ENCODE results near the gene GAMT. TPM values are rescaled to one million over a fixed set of nuclear protein-coding genes. Genes with fewer than 3 reads are reported as not detected.
A peak's percentile ranks its signal among the peaks of the same experiment; 100 is the strongest.

The GAMT gene
- total RNA-seq, 3 donors from 2014 or later: 23.6 to 40.0 (median 30.3) TPM

- Histone ChIP-seq H3K4me3 (no peak overlapping the region), H3K4me1 (no peaks in the 10 kb centered on the region), H3K9me3 (no peaks in the 10 kb centered on the region), H3K27me3 (no peaks in the 10 kb centered on the region), H3K36me3 (peaks cover 18% of the 10 kb centered on the region), H3K27ac (no peak overlapping the region)
- TF ChIP-seq POLR2A (IDR thresholded peaks at IDR 0.05) (no peak), POLR2AphosphoS5 (IDR thresholded peaks at IDR 0.05) (no peak), CTCF (IDR thresholded peaks at IDR 0.05) (no peak)
- DNase-seq (ENCODE audit: low spot score in 2 of 2): no peak
- intact Hi-C loops (cut with DNase I; ENCODE audit: low total_unique reads): no loop called here
These were observed 32.0 kb downstream of the GAMT start for GRCh38 chr19:1369214-1369805.

GRCh38 chr19:1366899-1367870, 34.2 kb downstream of the GAMT start:
- Histone ChIP-seq H3K4me1 (peaks cover under 1 to 2% of the 10 kb centered on the region in 2 donors), H3K27ac (no peak overlapping the region), H3K9me3 (no peaks in the 10 kb centered on the region), H3K27me3 (no peaks in the 10 kb centered on the region), H3K4me3 (no peak overlapping the region), H3K36me3 (peaks cover 18% of the 10 kb centered on the region)
- intact Hi-C loops (cut with DNase I; ENCODE audit: low total_unique reads): no loop called here
- DNase-seq (ENCODE audit: low spot score in 2 of 2): no peak
- TF ChIP-seq CTCF (IDR thresholded peaks at IDR 0.05) (no peak), POLR2A (IDR thresholded peaks at IDR 0.05) (no peak), POLR2AphosphoS5 (IDR thresholded peaks at IDR 0.05) (no peak)

- intact Hi-C loops (cut with DNase I; ENCODE audit: low total_unique reads): no loop called here
- peaks cover 18% of the 10 kb centered on the region for H3K36me3 ChIP-seq
These were observed 35.0 kb downstream of the GAMT start for GRCh38 chr19:1366296-1366695.

GRCh38 chr19:1365319-1366269, 35.7 kb downstream of the GAMT start:
- intact Hi-C loops (cut with DNase I; ENCODE audit: low total_unique reads): no loop called here
- DNase-seq (ENCODE audit: low spot score in 2 of 2): no peak
- no peak overlapping the region for H3K4me3 ChIP-seq
- no peaks in the 10 kb centered on the region for H3K9me3 ChIP-seq
- no peak for TF ChIP-seq POLR2AphosphoS5 (IDR thresholded peaks at IDR 0.05)
- no peak for TF ChIP-seq POLR2A (IDR thresholded peaks at IDR 0.05)
- no peak for TF ChIP-seq CTCF (IDR thresholded peaks at IDR 0.05)
- H3K27ac ChIP-seq: peak overlapping the region in 1 of 2 donors; percentile 12
- H3K36me3 ChIP-seq: peaks cover 13% of the 10 kb centered on the region
- H3K4me1 ChIP-seq: peaks cover 8 to 10% of the 10 kb centered on the region in 2 donors
- H3K27me3 ChIP-seq: no peaks in the 10 kb centered on the region

More at GRCh38 chr19:1366296-1366695, 35.0 kb downstream of the GAMT start:
- no peak for TF ChIP-seq CTCF (IDR thresholded peaks at IDR 0.05)
- TF ChIP-seq POLR2AphosphoS5 (IDR thresholded peaks at IDR 0.05): no peak
- TF ChIP-seq POLR2A (IDR thresholded peaks at IDR 0.05): no peak
- Histone ChIP-seq H3K27me3 (no peaks in the 10 kb centered on the region), H3K27ac (no peak overlapping the region), H3K4me3 (no peak overlapping the region), H3K9me3 (no peaks in the 10 kb centered on the region), H3K4me1 (peaks cover 8 to 10% of the 10 kb centered on the region in 2 donors)
- DNase-seq (ENCODE audit: low spot score in 2 of 2): no peak
